Sigmoid colon (tissue), 3 donors: ENCODE data around the gene IFIT2.

Source experiments
- CTCF ChIP-seq, 4 experiments: fragments of 450-650 bp in 3 of 4; fragments of 200-600 bp in 1 of 4; IDR thresholded peaks; one replicate each; pipeline ENCODE4 v1.5.1; 2016 to 2019; ENCODE audit warnings: antibody characterized with exemption in 4 of 4, mild to moderate bottlenecking in 3 of 4, moderate library complexity in 2 of 4
- POLR2A ChIP-seq, 2 donors: fragments of 450-650 bp; IDR thresholded peaks; one replicate each; pipeline ENCODE4 v1.6.1; 2016; ENCODE audit warnings: antibody characterized with exemption in 2 of 2, mild to moderate bottlenecking in 2 of 2, moderate library complexity in 2 of 2

- TF ChIP-seq POLR2A (IDR thresholded peaks at IDR 0.05): no peak
- TF ChIP-seq CTCF (IDR thresholded peaks at IDR 0.05): no peak
Observed at GRCh38 chr10:89278900-89279392, 22.9 kb upstream of the IFIT2 start.
